ENCODE results near the gene IGFBPL1.

Gene IGFBPL1

DNA sequence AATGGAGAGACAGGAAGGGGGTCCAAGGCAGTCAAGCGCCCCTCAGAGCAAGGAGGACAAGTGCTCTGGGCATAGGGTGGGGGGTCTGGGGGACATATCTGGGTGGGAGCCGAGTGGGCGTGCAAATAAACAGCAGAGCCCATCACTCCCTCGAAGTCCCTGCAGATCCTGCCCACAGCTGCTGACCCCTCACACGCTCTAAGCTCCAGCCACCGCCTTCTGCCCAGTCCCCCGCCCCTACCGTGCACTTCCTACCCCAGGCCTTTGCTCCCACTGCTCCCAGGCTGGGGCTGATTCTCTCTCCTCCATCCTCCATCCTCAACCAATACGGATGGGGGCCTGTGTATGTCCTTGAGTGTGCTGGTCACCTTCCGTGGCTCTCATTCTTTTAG lies 48.7 kb downstream of the IGFBPL1 start:
- DNase-seq, result no peak

DNA sequence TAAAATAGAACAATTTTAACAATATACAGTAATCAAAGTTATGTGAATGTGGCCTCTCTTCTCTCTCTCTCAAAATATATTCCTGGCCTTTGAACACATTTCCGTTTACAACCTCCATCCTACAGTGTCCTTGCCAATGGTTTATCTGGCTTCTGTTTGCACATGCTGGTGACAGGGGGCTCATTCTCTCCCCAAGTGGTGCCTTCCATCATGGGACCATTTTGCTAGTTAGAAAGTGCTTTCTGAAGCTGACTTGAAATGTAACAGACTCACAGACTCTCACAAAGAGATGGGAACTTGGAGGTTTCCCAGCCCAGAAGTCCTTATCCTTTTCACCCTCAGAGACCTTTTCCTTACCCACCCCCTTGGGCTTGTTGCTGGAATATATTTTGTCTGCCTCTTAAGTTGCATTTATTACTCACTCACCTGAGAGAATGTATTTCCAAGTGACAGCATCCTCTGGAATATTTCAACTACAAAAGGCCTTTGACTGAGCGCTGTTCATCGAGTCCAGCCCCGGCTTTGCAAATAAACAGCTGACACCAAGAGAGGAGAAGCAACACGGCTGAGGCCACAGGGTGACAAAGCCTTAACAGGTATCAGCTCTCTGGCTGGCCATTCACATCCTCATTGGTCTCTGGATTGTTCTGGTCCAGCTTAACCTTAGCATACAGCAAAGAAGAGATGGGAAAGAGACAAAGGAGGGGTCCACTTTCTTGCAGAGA lies 49.2 kb downstream of the IGFBPL1 start:
- DNase-seq, result no peak

DNA sequence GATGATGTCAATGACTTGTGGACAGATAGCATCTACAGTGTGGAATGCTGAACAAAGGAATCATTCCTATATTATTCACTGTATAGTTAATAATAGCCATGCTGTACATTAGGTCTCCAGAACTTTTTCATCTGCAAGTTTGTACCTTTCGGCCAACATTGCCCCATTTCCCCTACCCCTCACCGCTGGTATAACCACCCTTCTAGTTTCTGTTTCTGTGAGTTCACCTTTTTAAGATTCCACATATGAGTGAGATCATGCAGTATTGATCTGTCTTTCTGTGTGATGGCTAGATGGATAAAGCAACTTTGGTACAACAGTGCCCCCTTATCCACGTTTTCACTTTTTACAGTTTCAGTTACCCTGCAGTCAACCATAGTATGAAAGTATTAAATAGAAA lies 50.6 kb downstream of the IGFBPL1 start:
- DNase-seq, result no peak

DNA sequence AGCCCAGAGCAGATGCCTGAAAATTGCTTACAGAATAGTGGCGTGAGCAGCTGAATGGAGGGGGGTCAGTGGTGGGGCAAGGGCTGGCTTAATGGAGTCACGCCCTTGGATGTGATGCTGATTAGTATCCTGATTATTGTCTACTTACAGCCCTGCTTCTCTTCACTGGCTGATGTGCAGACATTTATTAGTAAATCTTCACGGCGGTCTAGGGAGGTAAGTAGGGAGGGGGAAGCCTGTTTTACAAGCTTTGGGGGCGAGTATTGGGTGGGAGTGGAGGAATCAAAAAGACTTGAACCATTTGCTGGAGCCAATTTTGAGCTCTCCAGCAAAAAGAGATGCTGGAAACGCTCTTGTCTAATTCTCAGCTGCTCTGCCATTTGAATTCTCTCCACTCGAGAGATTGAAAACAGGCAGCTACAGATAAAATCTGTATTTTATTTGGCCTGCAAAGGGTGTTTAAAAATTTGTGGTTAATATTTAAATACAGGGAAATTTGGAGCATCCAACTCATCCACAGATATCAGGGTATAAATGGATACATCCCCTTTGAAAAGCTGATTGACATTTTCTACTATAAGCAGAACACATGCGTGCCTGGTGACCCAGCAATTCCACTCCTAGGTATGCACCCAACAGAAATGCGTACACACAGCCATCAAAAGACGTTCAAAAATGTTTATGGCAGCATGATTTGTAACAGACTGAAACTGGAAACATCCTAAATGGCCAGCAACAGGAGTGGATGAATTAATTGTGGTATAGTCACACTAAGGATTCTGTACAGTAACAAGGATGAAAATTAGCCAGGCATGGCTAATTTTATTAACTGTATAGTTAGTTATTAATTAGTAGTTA lies 51.3 kb downstream of the IGFBPL1 start:
- no peak for DNase-seq

DNA sequence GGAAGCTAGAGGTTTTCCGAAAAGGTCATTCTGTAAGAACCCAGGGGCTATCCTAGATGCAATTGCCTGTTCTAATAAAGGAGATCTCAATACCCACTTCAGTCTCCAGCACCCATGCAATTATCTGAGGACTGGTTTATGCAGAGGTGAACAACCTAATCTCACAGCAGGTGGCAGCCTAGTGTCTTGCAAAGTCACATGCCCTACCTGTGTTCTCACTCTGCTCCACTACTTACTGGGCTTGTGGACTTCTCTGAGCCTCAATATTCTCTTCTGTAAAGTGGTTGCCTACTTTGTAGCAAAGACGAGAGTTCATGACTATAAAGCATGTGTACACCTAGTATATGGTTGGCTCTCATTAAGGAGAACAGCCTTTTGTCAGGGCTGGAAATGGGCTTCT lies 52.8 kb downstream of the IGFBPL1 start:
- no peak for DNase-seq

DNA sequence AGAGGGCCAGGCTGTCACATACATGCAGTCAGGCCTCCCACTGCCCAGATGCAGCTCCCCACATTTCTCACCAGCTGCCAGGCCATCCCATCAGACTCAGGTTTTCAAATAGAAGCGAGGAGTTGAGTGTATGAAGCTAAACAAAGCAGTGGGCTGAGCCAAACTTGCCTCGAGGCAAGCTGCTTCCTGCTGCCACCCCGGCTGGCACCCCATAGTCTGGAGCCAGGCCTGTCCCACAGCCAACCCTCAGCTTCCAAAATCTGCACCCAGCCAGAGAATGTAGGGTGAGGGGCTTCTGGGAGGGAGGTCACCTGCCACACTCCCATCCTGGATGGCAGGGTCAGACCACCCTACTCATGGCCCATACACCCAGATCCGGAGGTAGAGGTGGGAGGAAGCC lies 54.1 kb downstream of the IGFBPL1 start:
- DNase-seq, result no peak

DNA sequence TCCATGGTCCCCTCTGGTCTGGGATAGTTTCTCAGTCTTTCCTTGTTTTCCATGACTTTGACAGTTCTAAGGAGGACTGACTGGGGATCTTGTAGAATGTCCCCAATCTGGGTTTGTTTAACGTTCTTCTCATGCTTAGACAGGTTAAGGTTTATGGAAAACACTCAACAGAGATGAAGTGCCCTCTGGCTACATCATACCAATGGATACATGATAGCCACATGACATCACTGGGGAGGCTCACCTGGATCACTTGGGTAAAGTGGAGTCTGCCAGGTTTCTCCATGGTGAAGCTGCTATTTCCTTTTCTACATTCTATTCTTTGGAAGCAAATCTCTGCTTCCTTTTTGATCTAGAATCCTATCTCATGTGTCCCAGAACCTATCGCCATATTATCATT lies 55.5 kb downstream of the IGFBPL1 start:
- no peak for DNase-seq

DNA sequence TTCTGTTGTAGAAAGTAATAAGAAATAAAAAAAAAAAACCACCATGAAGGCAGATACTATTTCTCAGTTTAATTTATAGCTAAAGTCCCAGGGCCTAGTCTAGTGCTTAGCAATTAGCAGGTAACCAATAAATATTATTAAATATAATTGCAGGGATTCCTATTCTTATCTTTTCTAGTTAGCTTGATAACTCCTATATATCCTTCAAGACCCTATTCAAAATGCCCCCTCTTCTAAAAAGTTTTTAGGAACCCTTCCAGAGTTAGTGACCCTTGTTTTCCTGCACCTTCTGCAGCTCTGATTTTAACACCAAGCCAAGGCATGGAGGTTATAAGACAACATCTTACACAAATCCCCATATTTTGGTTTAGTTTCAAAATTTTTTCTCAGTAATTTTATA lies 56.4 kb downstream of the IGFBPL1 start:
- no peak for DNase-seq

DNA sequence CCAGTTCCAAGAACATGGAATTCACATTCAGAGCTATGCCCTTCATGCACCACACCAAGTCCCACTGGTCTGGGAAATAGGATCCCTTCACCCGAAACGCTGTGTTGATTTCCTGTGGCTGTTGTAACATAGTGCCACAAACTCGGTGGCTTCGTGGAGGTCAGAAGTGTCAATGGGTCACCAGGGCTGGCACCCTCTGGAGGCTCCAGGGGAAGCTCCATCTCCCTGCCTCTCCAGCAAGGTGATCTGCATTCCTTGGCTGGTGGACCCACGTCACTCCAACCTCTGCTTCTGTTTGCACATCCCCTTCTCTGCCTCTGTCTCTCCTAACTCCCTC lies 60.7 kb downstream of the IGFBPL1 start:
- no peak for DNase-seq

DNA sequence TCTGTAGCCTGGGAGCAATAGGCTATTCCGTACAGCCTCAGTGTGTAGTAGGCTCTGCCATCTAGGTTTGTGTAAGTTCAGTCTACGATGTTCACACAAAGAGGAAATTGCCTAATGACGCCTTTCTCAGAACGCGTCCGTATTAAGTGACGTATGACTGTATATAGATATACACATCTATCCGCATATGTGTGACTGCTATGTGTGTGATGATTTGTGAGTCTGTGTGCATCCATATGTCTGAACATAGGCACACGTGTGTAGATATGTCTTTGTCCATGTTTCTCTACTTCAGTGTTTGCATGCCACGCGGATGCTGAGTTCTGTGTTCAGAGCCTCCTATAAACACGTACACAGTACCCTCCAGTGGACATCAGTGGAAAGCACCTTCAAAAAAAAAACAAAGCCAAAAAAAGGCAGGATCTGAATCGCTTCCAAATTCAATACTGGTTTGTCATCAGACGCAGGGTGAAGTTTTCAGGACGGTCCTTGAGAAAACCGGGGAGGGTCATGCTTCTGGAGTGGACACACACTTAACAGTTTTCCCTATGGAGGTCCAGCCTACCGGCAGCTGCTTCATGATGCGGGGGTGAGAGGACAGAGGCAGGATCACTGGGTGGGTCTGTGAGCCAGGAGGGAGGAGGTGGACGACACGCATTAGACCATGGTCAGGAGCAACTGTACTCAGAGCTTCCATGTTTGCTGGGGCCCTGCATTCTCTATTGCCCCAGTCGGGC lies 61.2 kb downstream of the IGFBPL1 start:
- no peak for DNase-seq

DNA sequence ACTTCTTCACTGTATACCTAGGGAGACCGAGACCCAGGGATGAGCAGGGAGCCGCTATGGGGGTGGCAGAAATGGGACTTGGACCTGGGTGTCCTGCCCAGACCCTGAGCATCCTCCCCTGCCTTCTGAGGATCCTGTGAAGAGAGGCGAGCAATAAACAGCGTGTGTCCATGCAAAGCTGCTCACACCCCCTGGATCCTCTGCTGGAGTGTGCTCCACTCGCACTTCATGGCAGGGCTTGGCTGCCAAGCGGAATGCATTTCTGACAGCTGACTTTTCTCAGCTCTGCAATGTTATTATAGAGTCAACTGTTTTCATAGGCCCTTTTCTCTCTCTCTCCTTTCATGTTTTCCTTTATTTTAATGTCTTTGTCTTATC lies 62.8 kb downstream of the IGFBPL1 start:
- DNase-seq, result no peak

DNA sequence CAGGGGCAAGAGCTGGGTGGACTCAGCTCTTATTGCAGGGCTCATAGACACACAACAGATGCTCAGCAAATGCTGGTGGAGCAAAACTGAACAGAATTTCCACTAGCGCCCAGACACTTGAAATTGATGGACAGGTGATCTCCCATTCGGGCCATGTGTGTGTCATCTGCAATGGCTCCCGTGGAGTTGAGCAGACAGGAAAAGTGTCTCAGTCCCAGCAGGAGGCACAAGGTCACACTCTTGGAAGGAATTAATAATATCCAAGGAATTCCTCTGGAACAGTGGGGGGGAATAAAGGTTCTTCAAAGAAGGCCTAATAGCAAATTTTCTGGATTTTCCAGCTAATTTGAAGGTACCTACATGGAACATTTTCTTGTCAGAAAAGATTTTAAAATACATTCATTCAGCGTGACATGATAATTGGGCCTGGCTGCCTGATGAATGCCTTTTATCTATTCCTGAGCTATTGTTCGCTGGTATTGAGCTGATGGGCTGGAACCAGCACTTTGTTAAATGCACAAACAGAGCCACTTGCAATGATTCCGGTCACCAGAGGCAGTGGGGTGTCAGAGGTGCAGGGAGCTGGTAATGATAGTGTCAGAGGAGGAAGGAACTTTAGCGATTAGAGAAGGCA lies 63.3 kb downstream of the IGFBPL1 start:
- no peak for DNase-seq

DNA sequence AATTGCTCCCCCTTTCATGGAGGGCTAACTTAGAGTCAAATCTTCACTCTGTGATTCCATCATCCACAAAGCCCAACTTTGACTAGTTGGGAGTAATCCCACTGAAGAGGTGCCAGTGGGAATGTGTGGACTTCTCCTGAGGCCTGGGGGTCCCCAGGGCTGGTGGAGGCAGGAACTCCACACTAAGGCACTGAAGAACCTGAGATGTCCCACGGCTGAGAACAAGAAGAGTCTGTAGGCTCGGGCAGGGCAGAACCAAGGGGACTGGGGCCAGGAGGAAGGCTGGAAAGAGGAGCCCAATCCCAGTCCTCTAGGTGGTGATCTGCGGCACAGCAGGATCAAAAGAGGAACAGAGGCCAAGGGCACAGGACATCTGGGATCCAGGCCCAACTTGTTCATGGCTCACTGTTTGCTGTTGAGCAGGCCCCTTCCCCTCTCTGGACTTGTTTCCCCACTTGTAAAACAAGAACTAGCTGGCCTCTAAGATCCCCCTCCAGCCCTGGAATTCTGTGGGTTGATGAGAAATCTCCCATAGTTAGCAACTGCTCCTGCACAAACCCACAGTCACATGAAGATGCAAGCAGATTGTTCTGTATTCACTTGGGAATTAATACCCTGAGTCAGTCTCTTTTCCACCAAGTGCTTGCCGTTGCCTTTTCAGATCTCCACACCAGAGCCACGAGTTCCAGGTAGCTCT lies 64.4 kb downstream of the IGFBPL1 start:
- DNase-seq, result no peak

DNA sequence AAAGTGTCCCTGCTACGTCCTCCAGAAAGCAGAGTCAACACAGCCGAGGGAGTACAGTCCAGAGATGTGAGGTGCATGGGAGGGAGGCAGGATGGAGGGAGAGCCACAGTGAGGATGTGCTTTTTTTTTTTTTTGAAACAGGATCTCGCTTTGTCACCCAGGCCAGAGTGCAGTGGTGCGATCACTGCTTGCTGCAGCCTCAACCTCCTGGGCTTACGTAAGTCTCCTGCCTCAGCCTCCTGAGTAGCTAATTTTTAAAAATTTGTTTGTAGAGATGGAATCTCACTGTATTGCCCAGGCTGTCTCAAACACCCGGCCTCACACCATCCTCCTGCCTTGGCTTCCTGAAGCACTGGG lies 65.0 kb downstream of the IGFBPL1 start:
- DNase-seq, result no peak

DNA sequence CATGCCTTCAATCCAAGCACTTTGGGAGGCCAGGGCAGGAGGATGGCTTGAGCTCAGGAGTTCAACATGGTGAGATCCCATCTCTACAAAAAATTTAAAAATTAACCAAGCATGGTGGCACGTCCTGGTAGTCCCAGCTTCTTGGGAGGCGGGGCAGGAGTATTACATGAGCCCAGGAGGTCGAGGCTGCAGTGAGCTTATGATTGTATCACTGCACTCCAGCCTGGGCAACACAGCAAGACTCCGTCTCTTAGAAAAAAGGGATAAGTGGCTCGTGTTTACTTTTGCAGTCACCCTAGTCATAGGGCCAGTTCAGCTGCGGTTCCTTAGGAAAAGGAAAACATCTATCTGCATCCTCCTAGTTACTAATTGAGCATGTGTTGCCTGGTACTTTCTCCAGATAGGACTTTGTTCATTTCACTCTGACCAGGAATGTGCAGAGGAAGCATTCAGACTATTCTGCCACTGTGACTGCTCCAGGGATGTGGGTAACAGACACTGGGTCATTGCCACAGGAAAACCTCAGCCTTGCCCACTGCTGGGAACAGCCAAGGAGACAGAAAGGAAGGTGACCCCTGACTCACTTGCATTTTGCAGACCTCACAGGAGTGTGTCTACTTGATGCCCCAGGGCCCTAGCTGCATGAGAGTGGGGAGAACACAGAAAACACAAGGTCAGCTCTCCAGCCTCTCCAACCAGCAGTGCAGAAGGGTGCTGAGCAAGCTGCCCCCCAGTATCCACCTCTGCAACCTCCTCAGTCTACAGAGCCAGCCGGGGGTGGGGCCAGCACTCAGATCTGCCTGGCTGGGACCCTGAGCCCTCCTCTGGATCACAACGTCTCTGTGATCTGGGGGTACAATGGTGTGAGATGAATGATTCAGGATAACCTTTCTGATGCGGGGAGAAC lies 65.6 kb downstream of the IGFBPL1 start:
- DNase-seq, result no peak

DNA sequence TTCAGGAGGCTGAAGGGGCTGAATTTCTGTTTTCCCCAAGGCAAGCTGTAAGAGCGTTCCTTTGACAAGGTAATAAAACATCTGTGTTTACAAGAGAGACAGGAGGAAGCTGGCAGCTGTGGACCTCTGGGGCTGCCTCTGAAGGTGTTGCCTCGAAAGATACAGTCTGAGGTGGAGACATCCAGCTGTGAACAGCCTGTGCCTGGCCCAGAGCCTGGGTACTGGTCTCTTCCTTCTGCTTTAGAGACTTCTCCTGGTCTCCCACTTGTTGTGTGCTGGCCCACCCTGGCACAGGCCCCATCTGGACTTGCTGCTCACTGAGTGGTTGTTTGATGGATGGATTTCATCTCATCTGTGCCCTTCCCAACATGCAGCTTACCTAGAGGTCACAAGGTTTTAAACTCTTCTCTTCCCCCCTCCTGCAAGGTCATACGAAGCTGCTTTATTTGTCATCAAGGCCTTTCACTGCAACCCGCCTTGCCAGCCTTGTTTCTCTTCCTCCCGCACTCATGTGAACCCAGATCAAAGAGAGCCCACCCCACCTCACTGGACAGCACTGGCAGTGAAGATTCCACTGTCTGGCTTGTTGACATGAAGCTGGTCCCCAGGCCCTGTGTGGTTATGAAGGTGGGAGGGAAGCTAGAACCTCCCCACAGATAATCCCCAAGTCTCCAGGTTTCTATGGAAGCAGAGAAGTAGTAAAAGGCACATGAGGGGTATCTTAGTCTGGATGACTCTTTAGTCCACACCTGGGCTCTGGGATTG lies 66.7 kb downstream of the IGFBPL1 start:
- DNase-seq, result no peak

DNA sequence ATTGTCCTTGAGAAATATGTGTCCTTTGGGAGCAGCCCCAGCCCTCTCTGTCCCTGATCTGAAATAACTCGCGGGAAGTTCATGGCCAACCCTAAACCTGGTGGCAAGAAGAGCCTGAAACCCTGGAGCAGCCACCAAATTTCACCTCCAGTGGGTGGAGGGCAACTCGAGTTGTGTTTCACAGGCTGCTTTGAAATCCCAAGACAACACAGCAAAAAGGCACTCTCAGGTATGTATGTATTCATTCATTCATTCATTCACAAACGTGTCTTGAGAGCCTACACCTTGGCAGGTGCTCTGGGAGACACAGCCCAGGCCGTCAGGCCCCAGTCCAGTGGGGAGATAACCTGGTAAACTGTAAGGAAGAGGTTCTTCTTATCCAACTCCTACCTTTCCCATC lies 67.4 kb downstream of the IGFBPL1 start:
- no peak for DNase-seq

Measured in left hindlimb (tissue), 1 donor.